Heart right ventricle (tissue), 16 donors: Measurements from ENCODE around the gene PTPRN2. TPM values are rescaled to one million over a fixed set of nuclear protein-coding genes. Genes with fewer than 3 reads are reported as not detected.
"Not testable (repeated sequence)": the region's sequence is repeated elsewhere in the genome, so short reads cannot be mapped to it uniquely, and the experiment has no call there.

ENCODE experiments used
- ATAC-seq, 8 donors: fragments of 200-7000 bp; cut with Tn5 transposase; one replicate each; pipeline ENCODE4 v1.9.1; 2020; ENCODE audit warnings: mild to moderate bottlenecking in 8 of 8, moderate library complexity in 8 of 8, moderate number of reproducible peaks in 1 of 8
- DNase-seq, 2 donors: peaks; one replicate each; pipeline ENCODE4 v3.0.0-alpha.2; 2020
- H3K27ac ChIP-seq, 10 donors: fragments of 200-600 bp; sonication (generic) in 2 of 10; one replicate each; pipeline versions ENCODE4 v1.5.0 to v1.8.0; 2020 to 2022; ENCODE audit warnings: mild to moderate bottlenecking in 3 of 10
- H3K27me3 ChIP-seq, 7 donors: fragments of 200-600 bp; one replicate each; pipeline ENCODE4 v1.8.0; 2021 to 2022; ENCODE audit warnings: mild to moderate bottlenecking in 2 of 7
- H3K36me3 ChIP-seq, 9 donors: fragments of 200-600 bp; sonication (generic) in 1 of 9; one replicate each; pipeline versions ENCODE4 v1.5.0 to v1.8.0; 2020 to 2022; ENCODE audit warnings: mild to moderate bottlenecking in 2 of 9
- H3K4me1 ChIP-seq, 9 donors: fragments of 200-600 bp; sonication (generic) in 1 of 9; one replicate each; pipeline versions ENCODE4 v1.5.0 to v1.8.0; 2020 to 2022; ENCODE audit warnings: mild to moderate bottlenecking in 4 of 9
- H3K4me3 ChIP-seq, 10 donors: fragments of 200-600 bp; sonication (generic) in 2 of 10; one replicate each; pipeline versions ENCODE4 v1.5.0 to v1.8.0; 2020 to 2022; ENCODE audit warnings: mild to moderate bottlenecking in 7 of 10, moderate library complexity in 2 of 10
- H3K9me3 ChIP-seq, 11 donors: fragments of 200-600 bp in 10 of 11; sonication (generic) in 2 of 11; one replicate each; pipeline versions ENCODE4 v1.5.0 to v1.8.0; 2013 to 2022; ENCODE audit warnings: mild to moderate bottlenecking in 2 of 11, control low read depth in 1 of 11, moderate library complexity in 1 of 11
- WGBS, 2 donors: extraction: QIAGEN DNeasy Blood & Tissue Kit; methylation state at CpG; one replicate each; pipeline ENCODE4 v1.1.7; 2013; ENCODE audit warnings: inconsistent platforms in 1 of 2; 5-methylcytosine and 5-hydroxymethylcytosine counted together
- intact Hi-C, 10 donors: fragments of 100-400 bp; cut with DNase I; formaldehyde crosslinking; loops; one replicate each; pipeline versions ENCODE4 v1.11.1 to v1.14.2; 2022
- polyA plus RNA-seq, 2 donors: library from polyadenylated mRNA; stranded (reverse); fragments of 200-250 nt; gene quantifications; one replicate each; pipeline ENCODE4 v1.2.3, GENCODE V29; 2013
- total RNA-seq, 10 donors: library from RNA; stranded (reverse); fragmentation: NEBNext Ultra II Directional in 3 of 10; extraction: Animal tissue kit (Norgen Biotek cat#: 25700) in 3 of 10; gene quantifications; one replicate each; pipeline versions ENCODE4 v1.2.1 to v1.2.4, GENCODE V29; 2021 to 2023
- TF ChIP-seq, protein P1 (sequence below), 9 donors: fragments of 200-600 bp; sonication (generic) in 2 of 9; IDR thresholded peaks; one replicate each; pipeline versions ENCODE4 v1.5.0 to v1.8.0; 2021 to 2022; ENCODE audit warnings: antibody characterized with exemption in 9 of 9, mild to moderate bottlenecking in 5 of 9, moderate library complexity in 1 of 9
- donor health status: Arrhythmogenic right ventricular cardiomyopathy.
- donor health status: ischemic (EF 13 %, LVEDD 7.1; RV severe dilation, severe dysfunction).
- donor health status: healthy with polysubstance abuse.
- donor health status: DM: no; HTN: yes; CAD: no.
- donor health status: DM: no; HTN: no; CAD: no.
- donor health status: ischemic (EF 25% LVEDD 6.9; RV normal size, moderate dysfunction).
- donor health status: ischemic (EF 25% LVEDD 5.7; RV mildly dilated, moderate dysfunction).
- donor health status: healthy.
- donor health status: DM: yes; HTN: yes; CAD: no.
- donor health status: Ischemic cardiomyopathy.
- donor health status: ischemic (EF 35%, LVEDD 5.7; RV mildly dilated, moderate dysfunction).
- donor health status: nonischemic (EF 11% LVEDD 7.7; RV severe dilation, severe dysfunction).
- donor health status: DM: yes; HTN: yes; CAD: no.
- donor health status: PGD.
- donor health status: ischemic (EF 29% LVEDD 5.4; RV normal size, mild dysfunction).
- donor health status: nonischemic (EF 23%, LVEDD 6.1; RV moderate dilation, normal function).

Gene PTPRN2
- total and polyA plus RNA-seq, 12 donors, result 0.82 to 1.8 (median 1.3) TPM

DNA sequence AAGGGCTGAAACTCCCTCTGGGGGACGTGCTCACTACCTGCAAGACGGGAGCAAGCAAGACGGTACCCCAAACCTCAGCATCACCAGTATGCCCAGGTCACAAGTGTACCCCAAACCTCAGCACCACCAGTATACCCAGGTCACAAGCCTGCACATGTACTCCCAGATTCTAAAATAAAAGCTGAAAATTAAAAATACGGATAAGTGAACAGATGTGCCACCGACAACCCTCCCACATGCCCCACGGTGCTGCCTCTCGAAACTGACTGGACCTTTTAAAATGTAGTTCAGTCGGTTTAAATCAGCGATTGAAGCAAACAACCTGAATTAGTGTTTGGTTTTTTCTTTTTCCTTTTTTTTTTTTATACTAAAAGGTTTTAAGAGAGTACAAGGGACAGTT is 684.3 kb downstream of the PTPRN2 start:
- no peak for ATAC-seq
- Histone ChIP-seq H3K4me1 (peaks cover 0 to 21% (median 5%) of the 10 kb centered on the region in 9 donors), H3K36me3 (no peaks in the 10 kb centered on the region), H3K4me3 (no peak overlapping the region), H3K27ac (no peak overlapping the region), H3K9me3 (no peaks in the 10 kb centered on the region), H3K27me3 (peaks cover 0 to 13% (median 0%) of the 10 kb centered on the region in 7 donors)
- no peak for DNase-seq
- WGBS, 2 donors, result 86 to 88% methylated on average over 9 of the region's 9 CpGs
- intact Hi-C loops, result no loop called here
- TF ChIP-seq, protein P1, sequence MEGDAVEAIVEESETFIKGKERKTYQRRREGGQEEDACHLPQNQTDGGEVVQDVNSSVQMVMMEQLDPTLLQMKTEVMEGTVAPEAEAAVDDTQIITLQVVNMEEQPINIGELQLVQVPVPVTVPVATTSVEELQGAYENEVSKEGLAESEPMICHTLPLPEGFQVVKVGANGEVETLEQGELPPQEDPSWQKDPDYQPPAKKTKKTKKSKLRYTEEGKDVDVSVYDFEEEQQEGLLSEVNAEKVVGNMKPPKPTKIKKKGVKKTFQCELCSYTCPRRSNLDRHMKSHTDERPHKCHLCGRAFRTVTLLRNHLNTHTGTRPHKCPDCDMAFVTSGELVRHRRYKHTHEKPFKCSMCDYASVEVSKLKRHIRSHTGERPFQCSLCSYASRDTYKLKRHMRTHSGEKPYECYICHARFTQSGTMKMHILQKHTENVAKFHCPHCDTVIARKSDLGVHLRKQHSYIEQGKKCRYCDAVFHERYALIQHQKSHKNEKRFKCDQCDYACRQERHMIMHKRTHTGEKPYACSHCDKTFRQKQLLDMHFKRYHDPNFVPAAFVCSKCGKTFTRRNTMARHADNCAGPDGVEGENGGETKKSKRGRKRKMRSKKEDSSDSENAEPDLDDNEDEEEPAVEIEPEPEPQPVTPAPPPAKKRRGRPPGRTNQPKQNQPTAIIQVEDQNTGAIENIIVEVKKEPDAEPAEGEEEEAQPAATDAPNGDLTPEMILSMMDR (IDR thresholded peaks at IDR 0.05), result no peak

DNA sequence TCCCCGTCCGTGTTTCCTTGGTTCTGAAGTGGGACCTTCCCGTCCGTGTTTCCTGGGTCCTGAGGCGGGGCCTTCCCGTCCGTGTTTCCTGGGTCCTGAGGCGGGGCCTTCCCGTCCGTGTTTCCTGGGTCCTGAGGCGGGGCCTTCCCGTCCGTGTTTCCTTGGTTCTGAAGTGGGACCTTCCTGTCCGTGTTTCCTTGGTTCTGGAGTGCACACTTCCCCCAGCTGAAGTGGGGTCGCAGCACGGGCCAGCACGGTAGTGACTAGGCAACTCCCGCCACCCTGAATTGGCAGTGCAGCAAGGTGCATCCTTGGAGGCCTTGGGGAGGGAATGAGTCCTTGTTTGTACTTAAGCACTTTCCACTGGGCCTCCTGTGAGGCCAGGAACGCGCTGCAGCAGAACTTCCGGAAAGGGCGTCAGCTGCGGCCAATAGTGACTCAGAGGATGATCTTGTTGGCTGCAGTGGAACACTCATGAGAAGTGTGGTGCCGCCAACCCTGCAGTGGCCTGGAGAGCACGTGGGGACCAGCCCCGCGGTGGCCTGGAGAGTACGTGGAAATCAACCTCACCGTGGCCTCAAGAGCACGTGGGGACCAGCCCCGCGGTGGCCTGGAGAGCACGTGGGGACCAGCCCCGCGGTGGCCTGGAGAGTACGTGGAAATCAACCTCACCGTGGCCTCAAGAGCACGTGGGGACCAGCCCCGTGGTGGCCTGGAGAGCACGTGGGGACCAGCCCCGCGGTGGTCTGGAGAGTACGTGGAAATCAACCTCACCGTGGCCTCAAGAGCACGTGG is 685.6 kb downstream of the PTPRN2 start:
- Histone ChIP-seq H3K4me1 (peaks cover 0 to 21% (median 5%) of the 10 kb centered on the region in 9 donors), H3K27me3 (peaks cover 0 to 13% (median 0%) of the 10 kb centered on the region in 7 donors)
- H3K36me3 ChIP-seq, H3K9me3 ChIP-seq, ATAC-seq, H3K4me3 ChIP-seq, H3K27ac ChIP-seq, intact Hi-C loops, DNase-seq: not testable (repeated sequence)
- 88 to 91% methylated on average over 36 to 43 of the region's 45 CpGs for WGBS, 2 donors

DNA sequence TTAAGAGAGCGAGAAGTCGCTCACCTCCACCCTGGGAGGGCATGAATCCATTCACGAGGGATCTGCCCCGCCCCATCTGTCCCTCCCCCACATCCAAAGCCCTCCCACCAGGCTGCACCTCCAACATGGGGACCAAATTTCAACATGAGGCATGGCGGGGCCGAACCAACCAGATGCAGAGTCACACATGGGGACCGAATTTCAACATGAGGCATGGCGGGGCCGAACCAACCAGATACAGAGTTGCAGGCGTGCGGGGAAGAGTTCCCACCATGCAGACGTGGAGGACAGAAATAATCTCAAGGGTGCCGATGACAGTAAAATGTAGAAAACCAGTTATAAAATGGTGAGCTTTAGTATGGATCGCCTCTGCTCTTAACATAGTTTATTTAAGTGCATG is 686.5 kb downstream of the PTPRN2 start:
- intact Hi-C loops, result no loop called here
- Histone ChIP-seq H3K9me3 (no peaks in the 10 kb centered on the region), H3K4me3 (no peak overlapping the region), H3K27me3 (peaks cover 0 to 10% (median 0%) of the 10 kb centered on the region in 7 donors), H3K36me3 (no peaks in the 10 kb centered on the region), H3K4me1 (peaks cover 0 to 15% (median under 1%) of the 10 kb centered on the region in 9 donors), H3K27ac (no peak overlapping the region)
- ATAC-seq (no peak), DNase-seq (no peak)
- WGBS, 2 donors, result 83 to 91% methylated on average over 14 of the region's 14 CpGs
- TF ChIP-seq, protein P1 (IDR thresholded peaks at IDR 0.05), result no peak

DNA sequence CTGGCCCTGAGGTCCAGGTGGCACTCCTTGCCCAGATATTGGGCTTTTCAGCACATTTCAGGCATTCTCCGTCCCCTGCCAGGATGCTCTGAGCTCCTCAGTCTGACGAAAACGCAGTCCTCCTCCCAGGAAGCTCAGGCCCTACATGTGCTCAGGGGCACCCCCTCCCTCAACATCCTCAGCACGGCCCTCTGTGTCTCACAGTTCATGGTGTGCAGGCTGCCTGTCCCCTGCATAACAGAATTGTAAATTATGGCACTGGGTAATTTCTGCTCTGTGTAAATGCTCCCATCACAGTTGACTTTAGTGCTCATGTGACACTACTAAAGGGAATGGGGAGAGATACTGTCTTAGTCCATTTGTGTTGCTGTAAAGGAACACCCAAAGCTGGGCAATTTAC is 687.1 kb downstream of the PTPRN2 start:
- Histone ChIP-seq H3K4me1 (peaks cover 0 to 9% (median 0%) of the 10 kb centered on the region in 9 donors), H3K36me3 (no peaks in the 10 kb centered on the region), H3K27me3 (peaks cover 0 to 10% (median 0%) of the 10 kb centered on the region in 7 donors), H3K4me3 (no peak overlapping the region), H3K27ac (no peak overlapping the region), H3K9me3 (no peaks in the 10 kb centered on the region)
- DNase-seq (no peak), ATAC-seq (no peak)
- intact Hi-C loops, result no loop called here
- TF ChIP-seq, protein P1 (IDR thresholded peaks at IDR 0.05), result no peak
- 63 to 78% methylated on average over 4 of the region's 4 CpGs for WGBS, 2 donors

DNA sequence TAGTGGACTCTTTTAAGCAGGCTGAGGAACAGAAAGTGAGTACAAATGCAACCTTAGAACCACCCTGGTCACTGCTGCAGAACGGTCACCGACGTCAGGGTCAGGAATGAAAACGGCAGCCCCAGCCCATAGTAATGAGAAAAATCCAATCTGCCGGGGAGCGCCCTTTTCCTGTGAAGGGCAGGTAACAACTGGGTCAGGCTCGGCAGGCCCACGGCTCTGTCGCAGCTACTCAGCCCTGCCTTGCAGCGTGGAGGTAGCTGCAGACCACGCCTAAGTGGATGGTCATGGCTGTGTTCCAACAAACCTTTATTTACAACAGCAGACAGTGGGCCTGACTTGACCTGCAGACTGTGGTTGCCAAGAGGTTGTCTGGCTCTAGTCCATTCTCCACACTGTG is 687.6 kb downstream of the PTPRN2 start:
- Histone ChIP-seq H3K4me1 (peaks cover 0 to 7% (median 0%) of the 10 kb centered on the region in 9 donors), H3K27ac (no peak overlapping the region), H3K4me3 (no peak overlapping the region), H3K36me3 (no peaks in the 10 kb centered on the region), H3K27me3 (peaks cover 0 to 7% (median 0%) of the 10 kb centered on the region in 7 donors), H3K9me3 (no peaks in the 10 kb centered on the region)
- TF ChIP-seq, protein P1 (IDR thresholded peaks at IDR 0.05), result no peak
- intact Hi-C loops, result no loop called here
- WGBS, 2 donors, result 54 to 55% methylated on average over 11 of the region's 11 CpGs
- DNase-seq (no peak), ATAC-seq (no peak)
